ENCODE measurements around the gene EFR3B. TPM values are rescaled to one million over a fixed set of nuclear protein-coding genes. Genes with fewer than 3 reads are reported as not detected.

EFR3B gene
- polyA plus RNA-seq, 1 of the 3 experiments (the other 2 are of a cell fraction), result 1.5 TPM

DNA sequence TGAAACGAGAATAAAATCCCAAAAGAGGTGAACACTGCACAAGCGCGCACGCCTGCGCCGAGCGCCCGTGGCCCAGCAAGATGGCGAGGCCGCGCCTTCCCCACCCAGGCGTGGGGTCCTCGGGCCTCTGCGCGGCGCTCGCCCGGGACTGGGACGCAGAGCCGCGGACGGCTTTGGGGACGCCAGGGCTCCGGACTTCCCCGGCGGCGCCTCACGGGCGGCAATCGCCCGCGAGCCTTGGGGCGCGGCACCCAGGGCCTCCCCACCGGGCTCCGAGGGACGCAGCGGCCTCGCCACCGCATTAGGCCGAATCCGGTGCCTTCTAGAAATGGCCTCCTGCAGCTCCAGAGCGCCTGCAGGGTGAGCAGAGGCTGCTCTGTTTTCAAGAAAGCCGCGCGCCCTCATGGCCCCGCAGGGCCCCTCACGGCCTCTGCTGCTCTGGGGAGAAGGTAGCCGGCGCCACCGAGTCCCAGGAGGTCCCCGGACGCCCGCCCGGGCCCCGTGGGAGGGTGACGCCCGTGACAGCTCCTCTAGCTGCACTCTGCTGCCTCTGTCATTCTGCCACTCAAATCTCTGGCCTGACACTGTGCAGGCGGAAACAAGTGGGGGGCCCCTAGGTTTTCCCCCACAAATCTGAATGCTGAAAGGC is 162.4 kb downstream of the EFR3B start (continued):
- TF ChIP-seq, protein P1, sequence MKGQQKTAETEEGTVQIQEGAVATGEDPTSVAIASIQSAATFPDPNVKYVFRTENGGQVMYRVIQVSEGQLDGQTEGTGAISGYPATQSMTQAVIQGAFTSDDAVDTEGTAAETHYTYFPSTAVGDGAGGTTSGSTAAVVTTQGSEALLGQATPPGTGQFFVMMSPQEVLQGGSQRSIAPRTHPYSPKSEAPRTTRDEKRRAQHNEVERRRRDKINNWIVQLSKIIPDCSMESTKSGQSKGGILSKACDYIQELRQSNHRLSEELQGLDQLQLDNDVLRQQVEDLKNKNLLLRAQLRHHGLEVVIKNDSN (IDR thresholded peaks at IDR 0.05; ENCODE audit: borderline replicate concordance, low read depth), result no peak

GRCh38 chr2:25207078-25207545 is 165.2 kb downstream of the EFR3B start:
- Histone ChIP-seq H2AFZ (ENCODE audit: low read depth) (no peak overlapping the region), H3K9ac (no peak overlapping the region), H3K9me3 (no peaks in the 10 kb centered on the region), H3K4me1 (ENCODE audit: control insufficient read depth in 1 of 2, insufficient read depth in 2 of 2, low read depth in 1 of 2, low read length in 1 of 2) (no peaks in the 10 kb centered on the region), H4K20me1 (ENCODE audit: insufficient read depth) (no peaks in the 10 kb centered on the region), H3K27me3 (ENCODE audit: insufficient read depth) (no peaks in the 10 kb centered on the region), H3K9me2 (no peaks in the 10 kb centered on the region), H3K27ac (ENCODE audit: low read depth in 2 of 2, low read length in 1 of 2) (no peak overlapping the region), H3K79me2 (ENCODE audit: insufficient read depth) (no peaks in the 10 kb centered on the region), H3K4me2 (no peak overlapping the region), H3F3A (replicated peaks; ENCODE audit: insufficient read depth) (no peaks in the 10 kb centered on the region), H3K36me3 (replicated peaks in 1 of 2; ENCODE audit: control insufficient read depth in 1 of 2, insufficient read depth in 2 of 2, low read length in 1 of 2) (no peaks in the 10 kb centered on the region), H3K4me3 (ENCODE audit: low read depth in 2 of 2, low read length in 1 of 2) (no peak overlapping the region)
- no peak for DNase-seq
- CTCF ChIA-PET, result interaction anchor here (0.8 to 5.9 kb wide), 7 partner anchors 10 to 232 kb away, joined by 3 to 41 read pairs (median 7); no protein-coding TSS in a partner anchor
- TF ChIP-seq FOXM1 (IDR thresholded peaks at IDR 0.05; ENCODE audit: low read depth) (no peak), EP300 (IDR thresholded peaks at IDR 0.05; ENCODE audit: borderline replicate concordance in 1 of 2, low read depth in 1 of 2, low read length in 1 of 2) (no peak), NFIC (IDR thresholded peaks at IDR 0.05; ENCODE audit: borderline replicate concordance) (no peak), RAD21 (IDR thresholded peaks at IDR 0.05; ENCODE audit: low read length) (no peak), GABPA (IDR thresholded peaks at IDR 0.05; ENCODE audit: low read depth) (no peak), FOSL2 (IDR thresholded peaks at IDR 0.05; ENCODE audit: borderline replicate concordance, low read depth) (no peak), ELF1 (IDR thresholded peaks at IDR 0.05) (no peak), RFX5 (IDR thresholded peaks at IDR 0.05; ENCODE audit: low read length) (no peak), PBX3 (IDR thresholded peaks at IDR 0.05) (no peak), MEF2A (IDR thresholded peaks at IDR 0.05; ENCODE audit: borderline replicate concordance, low read depth) (no peak), FOXJ3 (CRISPR knock-in tag; IDR thresholded peaks at IDR 0.05) (no peak)
- TF ChIP-seq, protein P1 (IDR thresholded peaks at IDR 0.05; ENCODE audit: borderline replicate concordance, low read depth), result no peak
- TF ChIP-seq, protein P2, sequence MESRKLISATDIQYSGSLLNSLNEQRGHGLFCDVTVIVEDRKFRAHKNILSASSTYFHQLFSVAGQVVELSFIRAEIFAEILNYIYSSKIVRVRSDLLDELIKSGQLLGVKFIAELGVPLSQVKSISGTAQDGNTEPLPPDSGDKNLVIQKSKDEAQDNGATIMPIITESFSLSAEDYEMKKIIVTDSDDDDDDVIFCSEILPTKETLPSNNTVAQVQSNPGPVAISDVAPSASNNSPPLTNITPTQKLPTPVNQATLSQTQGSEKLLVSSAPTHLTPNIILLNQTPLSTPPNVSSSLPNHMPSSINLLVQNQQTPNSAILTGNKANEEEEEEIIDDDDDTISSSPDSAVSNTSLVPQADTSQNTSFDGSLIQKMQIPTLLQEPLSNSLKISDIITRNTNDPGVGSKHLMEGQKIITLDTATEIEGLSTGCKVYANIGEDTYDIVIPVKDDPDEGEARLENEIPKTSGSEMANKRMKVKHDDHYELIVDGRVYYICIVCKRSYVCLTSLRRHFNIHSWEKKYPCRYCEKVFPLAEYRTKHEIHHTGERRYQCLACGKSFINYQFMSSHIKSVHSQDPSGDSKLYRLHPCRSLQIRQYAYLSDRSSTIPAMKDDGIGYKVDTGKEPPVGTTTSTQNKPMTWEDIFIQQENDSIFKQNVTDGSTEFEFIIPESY (IDR thresholded peaks at IDR 0.05; ENCODE audit: borderline replicate concordance, low read depth), result no peak
- TF ChIP-seq, protein P3, sequence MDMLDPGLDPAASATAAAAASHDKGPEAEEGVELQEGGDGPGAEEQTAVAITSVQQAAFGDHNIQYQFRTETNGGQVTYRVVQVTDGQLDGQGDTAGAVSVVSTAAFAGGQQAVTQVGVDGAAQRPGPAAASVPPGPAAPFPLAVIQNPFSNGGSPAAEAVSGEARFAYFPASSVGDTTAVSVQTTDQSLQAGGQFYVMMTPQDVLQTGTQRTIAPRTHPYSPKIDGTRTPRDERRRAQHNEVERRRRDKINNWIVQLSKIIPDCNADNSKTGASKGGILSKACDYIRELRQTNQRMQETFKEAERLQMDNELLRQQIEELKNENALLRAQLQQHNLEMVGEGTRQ (IDR thresholded peaks at IDR 0.05; ENCODE audit: borderline replicate concordance, low read depth, low read length), result no peak
- 79% methylated on average over 5 of the region's 5 CpGs for WGBS (ENCODE audit: low lambda C conversion rate)
- POLR2A ChIA-PET, result no interaction called here

Small RNAs within 50 kb of the gene (small RNA-seq; reads per million reads assigned to genes)
- gene RF00019, result 0 reads per million in 7 experiments
- 0 reads per million in 7 experiments for gene RN7SL856P

Other genes with a start within 250 kb of the EFR3B start
- 65.6 and 74.4 TPM in 2 replicates for gene PTRHD1, start 248.7 kb upstream of the EFR3B start, polyA plus RNA-seq (2012; rRNA removed)
- 18.3 and 22.5 TPM in 2 replicates for gene CENPO, start 248.7 kb upstream of the EFR3B start, polyA plus RNA-seq (2012; rRNA removed)
- gene ADCY3, start 121.8 kb upstream of the EFR3B start, polyA plus RNA-seq (2012; rRNA removed), result 36.6 and 53.9 TPM in 2 replicates
- gene DNAJC27, start 70.1 kb upstream of the EFR3B start, polyA plus RNA-seq (2012; rRNA removed), result 2.4 and 3.6 TPM in 2 replicates
- gene POMC, start 126.5 kb downstream of the EFR3B start, polyA plus RNA-seq (2012; rRNA removed), result not detected in 2 replicates

Data from SK-N-SH (cell line).